ENCODE measurements around the gene BAZ1A.

BAZ1A gene

GRCh38 chr14:34875031-34875922 is at the start of gene BAZ1A:
BAZ1A (minus strand) TSS chr14:34875360; CDS start chr14:34874604, 756 bp downstream.
- DNase-seq (ENCODE audit: low spot score): peak; percentile 59

DNA sequence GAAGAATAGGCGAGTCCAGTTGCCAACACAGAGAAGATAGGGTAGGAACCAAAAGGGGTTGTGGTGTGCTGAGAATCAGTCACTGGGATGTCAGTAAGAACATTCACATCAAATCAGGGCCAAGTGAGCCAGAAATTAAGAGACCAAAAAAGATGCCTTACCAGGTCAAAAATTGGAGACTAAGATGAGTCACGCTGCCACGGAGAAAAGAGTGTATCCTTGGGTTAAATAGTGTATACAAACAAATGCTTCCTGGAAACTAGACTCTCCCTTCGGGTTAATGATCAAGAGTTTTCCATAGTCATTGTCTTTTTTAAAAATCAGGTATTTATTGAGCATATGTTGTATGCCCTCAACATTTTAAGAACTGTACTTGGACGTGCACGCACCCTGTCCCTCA is 45.2 kb upstream of the BAZ1A start:
- no peak for DNase-seq (ENCODE audit: low spot score)

DNA sequence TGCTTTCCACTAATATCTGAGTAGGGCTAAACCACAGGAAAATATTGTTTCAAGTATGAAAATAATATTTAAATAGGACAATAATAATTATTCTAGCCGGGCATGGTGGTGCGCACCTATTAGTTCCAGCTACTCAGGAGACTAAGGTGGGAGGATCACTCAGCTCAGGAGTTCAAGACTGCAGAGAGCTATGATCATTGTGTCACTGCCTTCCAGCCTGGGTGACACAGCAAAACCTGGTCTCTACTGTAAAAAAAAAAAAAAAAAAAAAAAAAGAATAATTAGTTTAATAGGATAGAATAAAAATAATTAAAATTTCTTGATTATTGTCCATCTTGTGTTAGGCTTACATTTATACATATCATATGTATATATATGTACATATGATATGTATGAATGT is 38.5 kb upstream of the BAZ1A start:
- DNase-seq (ENCODE audit: low spot score): no peak

- DNase-seq (ENCODE audit: low spot score): no peak
Measured at GRCh38 chr14:34912966-34913365, 37.8 kb upstream of the BAZ1A start.

- DNase-seq (ENCODE audit: low spot score): no peak
Measured at GRCh38 chr14:34912182-34912581, 37.0 kb upstream of the BAZ1A start.

GRCh38 chr14:34911209-34912150 is 36.3 kb upstream of the BAZ1A start:
- DNase-seq (ENCODE audit: low spot score): no peak

GRCh38 chr14:34906287-34906686 is 31.1 kb upstream of the BAZ1A start:
- DNase-seq (ENCODE audit: low spot score): no peak

GRCh38 chr14:34895277-34895676 is 20.1 kb upstream of the BAZ1A start:
- no peak for DNase-seq (ENCODE audit: low spot score)

DNA sequence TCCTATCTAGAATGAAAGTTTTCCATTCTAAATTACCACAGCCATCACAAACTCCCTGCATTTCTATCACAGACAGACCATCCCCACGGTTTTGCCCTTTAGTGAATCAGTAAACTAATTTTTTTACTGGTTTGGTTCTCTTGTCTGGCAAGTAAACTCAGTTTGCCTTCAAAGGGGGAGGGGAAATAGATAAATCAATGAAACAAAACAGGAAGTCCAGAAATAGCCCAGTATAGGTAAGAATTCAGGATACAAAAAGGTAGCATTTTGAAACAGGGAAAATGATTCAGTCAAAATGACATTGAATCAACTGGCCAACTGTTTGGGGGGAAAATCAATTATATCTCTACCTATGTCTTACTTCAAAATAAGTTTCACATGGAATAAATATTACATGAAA is 15.8 kb upstream of the BAZ1A start:
- no peak for DNase-seq (ENCODE audit: low spot score)

DNA sequence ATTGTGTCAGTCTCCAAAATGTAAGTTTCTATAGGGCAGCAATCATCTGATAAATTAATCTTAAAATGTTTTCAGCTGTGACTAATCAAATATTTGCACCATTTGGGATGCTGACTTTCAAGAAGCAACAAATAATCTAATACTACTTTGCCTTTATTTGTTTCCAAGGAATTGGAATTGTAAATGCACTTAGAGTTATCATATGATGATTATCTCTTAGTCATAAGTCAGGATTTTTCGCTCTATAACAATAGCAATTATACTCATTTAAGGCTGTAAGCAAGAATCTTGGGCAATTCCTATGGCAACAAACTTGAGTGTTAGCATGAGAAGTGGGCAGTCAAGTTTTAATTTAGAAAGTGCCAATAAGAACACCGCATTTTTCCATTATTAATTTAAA is 13.0 kb upstream of the BAZ1A start:
- DNase-seq (ENCODE audit: low spot score): no peak

DNA sequence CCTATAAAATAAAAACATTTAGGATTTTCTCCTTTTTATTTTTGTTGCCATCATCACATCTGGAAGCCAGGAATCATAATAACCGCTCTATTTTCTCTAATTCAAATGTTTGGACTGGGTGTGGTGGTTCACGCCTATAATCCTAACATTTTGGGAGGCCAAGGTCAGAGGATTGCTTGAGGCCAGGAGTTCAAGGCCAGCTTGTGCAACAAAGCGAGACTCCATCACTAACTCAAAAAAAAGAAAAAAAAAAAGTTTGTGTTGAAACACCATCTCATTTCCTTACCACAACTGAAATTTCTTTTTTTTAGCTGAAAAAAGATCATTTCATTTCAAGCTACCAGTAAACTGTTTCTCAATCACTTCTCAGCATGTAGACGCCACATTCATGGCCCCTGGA is 8.8 kb upstream of the BAZ1A start:
- DNase-seq (ENCODE audit: low spot score): no peak

DNA sequence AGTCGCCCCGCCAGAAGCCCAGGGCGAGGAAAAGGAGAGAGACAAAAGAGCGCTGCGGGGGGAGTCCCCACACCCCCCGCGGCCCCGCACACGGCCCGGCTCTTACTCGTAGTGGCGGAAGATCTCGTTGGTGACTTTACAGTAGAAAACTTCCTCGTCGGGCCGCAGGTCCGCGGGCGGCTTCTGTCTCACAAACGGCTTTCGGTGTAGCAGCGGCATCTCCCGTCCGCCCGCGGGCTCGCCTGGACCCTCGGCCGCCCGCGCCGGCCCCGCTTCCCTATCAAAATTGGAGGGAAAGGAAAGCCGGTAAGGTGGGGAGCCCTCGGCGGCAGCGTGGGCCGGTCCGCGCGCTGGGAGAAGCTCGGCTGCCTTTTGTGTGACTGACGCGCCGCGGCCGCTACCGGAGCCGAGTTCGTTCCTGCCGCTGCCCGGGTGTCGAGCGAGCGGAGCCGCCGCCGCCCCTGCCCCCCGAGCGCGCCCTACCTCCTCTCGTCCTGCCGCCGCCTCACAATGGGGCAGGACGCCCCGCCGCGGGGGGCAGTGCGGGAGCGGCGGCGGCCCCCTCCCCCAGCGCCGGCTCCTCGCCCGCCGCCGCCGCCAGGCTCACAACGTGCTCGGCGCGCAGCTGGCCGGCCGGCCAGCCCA is 652 bp downstream of the BAZ1A start:
- peak; percentile 63 for DNase-seq (ENCODE audit: low spot score)

DNA sequence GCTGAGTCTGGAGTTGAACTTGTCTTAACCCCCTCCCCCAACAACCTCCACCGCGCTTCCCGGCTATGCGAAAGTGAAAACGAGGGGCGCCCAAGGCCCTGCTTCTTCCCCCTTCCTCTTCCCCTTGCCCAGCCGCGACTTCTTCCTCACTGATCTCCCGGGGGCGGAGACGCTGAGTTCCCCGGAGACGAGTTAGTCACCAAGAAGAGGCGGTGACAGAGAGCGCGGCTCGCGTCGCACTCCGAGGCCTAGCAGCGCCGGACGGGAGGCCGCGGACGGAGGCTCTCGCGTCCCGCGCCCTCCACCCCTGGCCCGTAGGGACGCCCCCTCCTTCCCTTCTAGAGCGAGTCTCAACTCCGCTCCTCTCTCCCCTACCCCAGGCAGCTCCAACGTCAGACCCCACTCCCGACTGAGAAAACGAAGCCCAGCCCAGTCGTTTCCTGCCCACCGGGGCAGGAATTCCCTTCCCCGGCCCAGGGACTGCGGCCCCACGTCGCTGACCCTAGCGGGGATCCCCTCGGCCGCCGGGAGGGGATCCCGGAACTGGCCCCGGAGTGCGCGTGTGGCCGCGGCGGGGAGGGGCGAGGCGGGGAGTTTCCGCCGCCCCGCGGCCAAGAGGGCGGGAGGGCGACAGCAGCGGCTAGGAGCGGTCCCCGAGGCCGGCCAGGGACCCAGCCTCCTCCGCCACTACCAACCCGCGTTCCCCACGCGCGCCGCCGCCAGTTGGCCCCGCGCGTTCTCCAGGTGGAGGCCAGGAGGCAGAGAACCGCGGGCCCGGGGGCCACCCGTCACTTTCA is 1.4 kb downstream of the BAZ1A start:
- DNase-seq (ENCODE audit: low spot score): peak; percentile 80

DNA sequence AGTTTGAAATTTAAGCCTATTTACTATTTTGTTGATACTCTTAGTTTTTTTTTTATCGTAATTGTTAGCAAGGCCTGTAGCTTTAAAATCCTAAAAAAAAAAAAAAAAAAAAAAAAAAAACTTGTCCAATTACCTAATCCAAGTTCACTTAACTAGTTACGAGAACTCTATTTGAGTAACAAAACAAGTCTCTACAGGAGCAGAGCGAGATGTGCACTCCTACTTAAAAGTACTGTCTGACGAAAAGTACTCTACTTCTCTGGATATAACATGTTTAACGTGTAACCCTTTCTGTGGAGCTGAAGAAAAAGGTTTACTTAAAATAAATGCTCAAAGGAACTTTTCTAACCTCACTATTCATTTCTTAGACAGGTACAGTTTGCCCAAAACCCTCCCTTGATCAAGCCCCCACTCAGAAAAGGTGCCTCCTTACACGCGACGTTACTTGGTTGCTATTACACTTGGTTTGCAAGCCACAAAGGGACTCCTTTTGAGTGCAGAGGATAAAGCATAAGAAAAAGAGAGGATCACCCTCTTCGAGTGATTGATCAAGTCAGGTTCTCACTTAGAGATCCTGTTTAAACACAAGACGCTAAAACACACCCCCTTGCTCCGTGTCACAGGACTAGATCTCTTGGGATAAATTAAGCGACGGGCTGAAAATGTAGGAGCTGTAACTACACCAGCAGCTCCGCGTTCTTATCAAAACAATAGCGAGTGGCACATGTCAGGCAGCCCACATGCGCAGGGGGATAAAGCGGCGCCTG is 2.2 kb downstream of the BAZ1A start:
- DNase-seq (ENCODE audit: low spot score): no peak

- no peak for DNase-seq (ENCODE audit: low spot score)
Measured at GRCh38 chr14:34867199-34867598, 8.0 kb downstream of the BAZ1A start.

DNA sequence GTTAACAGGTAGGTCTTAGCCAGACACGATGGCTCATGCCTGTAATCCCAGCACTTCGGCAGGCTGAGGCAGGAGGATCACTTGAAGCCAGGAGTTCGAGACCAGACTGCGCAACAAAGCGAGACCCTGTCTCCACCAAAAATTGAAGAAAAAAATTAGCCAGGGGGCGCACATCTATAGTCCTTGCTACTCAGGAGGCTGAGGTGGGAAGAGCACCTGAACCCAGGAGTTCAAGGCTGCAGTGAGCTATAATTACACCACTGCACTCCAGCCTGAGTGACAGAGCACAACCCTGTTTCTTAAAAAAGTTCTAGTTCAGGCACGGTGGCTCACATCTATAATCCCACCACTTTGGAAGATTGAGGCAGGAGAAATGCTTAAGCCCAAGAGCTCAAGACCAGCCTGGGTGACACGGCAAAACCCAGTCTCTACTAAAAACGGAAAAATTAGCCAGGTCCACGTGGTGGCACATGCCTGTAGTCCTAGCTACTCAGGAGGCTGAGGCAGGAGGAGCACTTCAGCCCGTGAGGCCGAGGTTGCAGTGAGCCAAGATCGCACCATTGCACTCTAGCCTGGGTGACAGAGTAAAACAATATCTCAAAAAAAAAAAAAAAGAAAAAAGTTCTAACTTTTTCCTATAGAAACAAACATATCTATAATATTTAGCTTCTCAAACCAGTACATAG is 9.1 kb downstream of the BAZ1A start:
- no peak for DNase-seq (ENCODE audit: low spot score)

DNA sequence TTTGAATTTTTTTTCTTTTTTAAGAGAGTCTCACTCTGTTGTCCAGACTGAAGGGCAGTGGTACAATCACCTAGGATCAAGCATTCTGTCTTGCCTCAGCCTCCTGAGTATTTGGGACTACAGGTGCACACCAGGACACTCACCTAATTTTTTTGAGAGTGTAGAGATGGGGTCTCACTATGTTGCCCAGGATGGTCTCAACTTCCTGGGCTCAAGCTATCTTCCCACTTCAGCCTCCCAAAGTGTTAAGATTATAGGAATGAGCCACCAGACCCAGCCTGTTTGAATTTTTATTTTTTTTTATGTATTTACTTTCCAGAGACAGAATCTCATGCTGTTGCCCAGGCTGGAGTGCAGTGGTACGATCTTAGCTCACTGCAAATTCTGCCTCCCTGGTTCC is 11.3 kb downstream of the BAZ1A start:
- DNase-seq (ENCODE audit: low spot score): no peak

DNA sequence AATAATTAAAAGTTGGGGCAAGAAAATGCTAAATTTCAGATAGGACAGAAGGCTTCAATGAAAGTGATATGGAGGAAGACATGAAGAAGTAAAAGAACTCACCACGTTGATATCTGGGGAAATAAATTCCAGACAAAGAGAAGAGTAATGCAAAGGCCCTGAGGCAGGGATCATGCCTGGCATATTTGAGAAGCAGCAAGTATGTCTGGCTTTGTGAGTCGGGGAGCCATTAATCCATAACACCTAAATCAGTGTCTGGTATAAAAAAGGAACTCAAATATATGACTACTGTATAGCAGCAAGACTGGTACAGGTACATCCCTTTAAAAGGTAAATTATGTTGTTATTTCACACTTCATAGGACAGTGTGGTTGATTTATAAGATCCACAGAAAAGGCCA is 16.4 kb downstream of the BAZ1A start:
- DNase-seq (ENCODE audit: low spot score): no peak

DNA sequence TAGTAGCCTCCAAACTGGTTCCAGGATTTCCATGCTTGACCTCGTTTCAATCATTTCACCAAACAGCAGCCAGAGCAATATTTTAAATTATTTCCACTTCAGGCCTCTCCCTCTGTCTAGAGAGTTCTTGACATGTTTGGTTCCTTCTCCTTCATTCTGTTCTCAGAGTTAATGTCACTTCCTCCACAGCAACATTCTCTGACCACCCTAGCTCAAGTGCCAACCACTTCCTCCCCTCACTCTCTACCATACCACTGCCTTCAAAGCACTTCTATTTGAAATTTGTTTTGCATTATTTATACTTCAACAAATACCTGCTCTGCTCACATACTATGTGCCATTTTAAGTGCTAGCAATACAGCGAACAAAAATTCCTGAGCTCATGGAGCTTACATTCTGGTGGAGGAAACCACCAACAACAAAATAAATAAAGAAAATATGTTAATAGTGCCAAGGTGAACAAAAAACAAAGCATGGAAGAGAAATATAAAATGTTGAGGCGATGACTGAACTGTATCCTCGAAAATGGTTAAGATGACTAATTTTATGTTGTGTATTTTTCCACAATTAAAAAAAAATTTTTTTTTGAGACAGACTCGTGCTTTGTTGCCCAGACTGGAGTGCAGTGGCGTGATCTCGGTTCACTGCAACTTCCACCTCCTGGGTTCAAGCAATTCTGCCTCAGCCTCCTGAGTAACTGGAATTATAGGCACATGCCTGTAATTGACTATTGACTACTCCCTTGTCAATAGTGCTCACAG is 17.3 kb downstream of the BAZ1A start:
- DNase-seq (ENCODE audit: low spot score): no peak
